ACC112 (cell line): ENCODE measurements around the gene NUDT13.

Experiments used
- H2AFZ ChIP-seq: fragments of 200-600 bp; sonication (generic); one replicate; pipeline ENCODE4 v1.6.0; 2017; ENCODE audit warnings: antibody characterized with exemption, low read length; ENCODE audit not compliant: unreplicated experiment
- H3K27ac ChIP-seq: fragments of 200-600 bp; sonication (generic); 2 replicates; pipeline ENCODE4 v1.5.1; 2014; ENCODE audit warnings: low read depth, mild to moderate bottlenecking, antibody characterized with exemption, low read length, moderate library complexity
- H3K27me3 ChIP-seq: fragments of 200-600 bp; sonication (generic); 2 replicates; pipeline ENCODE4 v1.6.1; 2014; ENCODE audit warnings: mild to moderate bottlenecking, antibody characterized with exemption, low read length, moderate library complexity, mixed read lengths; ENCODE audit not compliant: insufficient read depth
- H3K36me3 ChIP-seq: fragments of 200-600 bp; sonication (generic); 2 replicates; pipeline ENCODE4 v1.6.1; 2016; ENCODE audit warnings: mild to moderate bottlenecking, antibody characterized with exemption, low read length, moderate library complexity, mixed read lengths; ENCODE audit not compliant: insufficient read depth
- H3K4me1 ChIP-seq: fragments of 200-600 bp; sonication (generic); one replicate; pipeline ENCODE4 v1.6.1; 2016; ENCODE audit warnings: low read length, mixed read lengths; ENCODE audit not compliant: insufficient read depth, unreplicated experiment, control insufficient read depth
- H3K4me3 ChIP-seq: fragments of 200-600 bp; sonication (generic); 2 replicates; pipeline ENCODE4 v1.5.1; 2014; ENCODE audit warnings: mild to moderate bottlenecking, low read depth, low read length
- H3K79me2 ChIP-seq: fragments of 200-600 bp; sonication (generic); one replicate; pipeline ENCODE4 v1.6.0; 2016; ENCODE audit warnings: low read length; ENCODE audit not compliant: control insufficient read depth, unreplicated experiment, insufficient read depth

Gene NUDT13

DNA sequence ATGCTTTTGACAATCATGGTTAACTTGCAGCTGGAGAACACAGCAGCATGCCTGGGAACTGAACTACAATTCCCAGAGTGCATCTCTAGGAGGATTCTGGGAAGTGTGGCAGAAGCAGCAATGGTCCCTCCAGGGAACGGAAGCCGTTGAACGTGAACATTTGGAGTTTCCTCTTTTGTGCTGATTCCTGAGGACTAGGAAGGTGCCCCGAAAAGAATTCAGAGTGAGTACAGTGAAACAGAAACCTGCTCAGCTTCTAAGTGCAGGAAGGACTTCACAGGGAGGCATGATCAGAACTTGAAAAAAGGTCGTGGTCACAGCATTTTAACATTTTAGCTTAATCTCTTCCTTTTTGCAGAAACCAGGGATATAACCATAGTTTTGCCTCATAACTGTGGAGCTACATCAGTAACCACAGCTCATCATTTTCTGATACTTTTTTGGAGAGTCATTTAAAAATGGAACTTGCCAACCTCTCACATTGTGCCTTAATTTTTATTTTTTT, at the start of gene NUDT13:
Gene NUDT13 (plus strand): TSS at position 111 of the 505 bp plus-strand sequence. CDS start 3,911 bp downstream, outside the sequence.
- H3K27ac ChIP-seq, result 0 out of 2 replicates have a peak within 1 kb of the TSS, but pooled peaks have one; percentile 8
- no peaks in the 10 kb centered on the region for H3K79me2 ChIP-seq
- no peaks in the 10 kb centered on the region for H3K27me3 ChIP-seq
- peaks cover 21% of the 10 kb centered on the region; the same call in 1 of the 2 replicates for H3K36me3 ChIP-seq
- H2AFZ ChIP-seq, result peak within 1 kb of the TSS; percentile 66
- H3K4me1 ChIP-seq, result peaks cover 10% of the 10 kb centered on the region
- peak within 1 kb of the TSS; percentile 68 for H3K4me3 ChIP-seq

DNA sequence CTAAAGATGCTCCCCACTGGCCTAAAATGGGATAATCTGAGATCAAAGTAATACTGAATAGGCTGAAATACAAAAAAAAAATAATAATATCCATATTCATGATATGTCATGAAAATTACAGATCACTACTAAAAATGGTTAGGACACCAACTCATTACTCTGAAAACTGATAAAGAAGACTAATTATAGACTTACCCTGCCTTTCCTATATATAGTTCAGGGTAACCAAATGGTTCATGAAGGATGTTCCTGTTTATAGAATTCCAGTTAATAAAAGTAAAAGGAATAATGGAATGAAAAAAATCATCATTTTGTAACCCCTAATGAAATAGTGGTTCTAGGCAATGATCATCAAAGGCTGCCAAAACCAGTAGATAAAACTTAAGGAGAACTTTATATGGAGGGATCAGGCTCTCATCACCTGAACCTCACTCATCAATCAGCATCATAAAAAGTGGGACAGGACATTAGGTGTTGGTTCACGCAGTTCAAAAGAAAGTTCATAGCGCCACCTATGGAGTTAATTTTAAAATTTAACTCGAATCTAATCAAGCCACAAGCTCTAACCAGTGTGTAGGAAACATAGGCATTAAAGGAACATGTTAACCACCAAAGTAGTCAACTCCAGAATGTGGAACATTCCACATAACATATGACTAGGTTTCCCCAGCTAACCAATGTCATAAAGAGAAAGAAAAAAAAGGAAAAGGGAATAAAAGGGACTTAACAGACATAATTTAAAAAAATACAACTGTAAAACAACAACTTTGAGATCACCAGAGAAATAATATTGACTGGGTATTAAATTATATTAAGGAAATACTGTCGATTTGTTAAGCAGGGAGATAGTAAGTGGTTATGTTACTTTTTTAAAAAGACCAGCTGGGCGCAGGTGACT, 49.3 kb upstream of the NUDT13 start:
- Histone ChIP-seq H3K4me3 (no peak overlapping the region), H3K36me3 (peaks cover 25% of the 10 kb centered on the region), H2AFZ (no peak overlapping the region), H3K27ac (no peak overlapping the region), H3K79me2 (no peaks in the 10 kb centered on the region), H3K27me3 (no peaks in the 10 kb centered on the region), H3K4me1 (no peaks in the 10 kb centered on the region)

GRCh38 chr10:73061743-73062142, 48.5 kb upstream of the NUDT13 start:
- Histone ChIP-seq H3K27ac (no peak overlapping the region), H3K36me3 (peaks cover 26% of the 10 kb centered on the region), H3K4me3 (no peak overlapping the region), H3K27me3 (no peaks in the 10 kb centered on the region), H2AFZ (no peak overlapping the region), H3K4me1 (no peaks in the 10 kb centered on the region), H3K79me2 (no peaks in the 10 kb centered on the region)

- no peaks in the 10 kb centered on the region for H3K27me3 ChIP-seq
- H3K79me2 ChIP-seq, result peaks cover 2% of the 10 kb centered on the region
- H3K4me1 ChIP-seq, result no peaks in the 10 kb centered on the region
- no peak overlapping the region for H3K4me3 ChIP-seq
- peaks cover 35% of the 10 kb centered on the region for H3K36me3 ChIP-seq
- H3K27ac ChIP-seq, result no peak overlapping the region
- H2AFZ ChIP-seq, result no peak overlapping the region
These were observed 44.8 kb upstream of the NUDT13 start for GRCh38 chr10:73065441-73065840.

GRCh38 chr10:73073627-73074026, 36.6 kb upstream of the NUDT13 start:
- Histone ChIP-seq H3K36me3 (peaks cover 28% of the 10 kb centered on the region), H3K27me3 (no peaks in the 10 kb centered on the region), H3K4me3 (no peak overlapping the region)

DNA sequence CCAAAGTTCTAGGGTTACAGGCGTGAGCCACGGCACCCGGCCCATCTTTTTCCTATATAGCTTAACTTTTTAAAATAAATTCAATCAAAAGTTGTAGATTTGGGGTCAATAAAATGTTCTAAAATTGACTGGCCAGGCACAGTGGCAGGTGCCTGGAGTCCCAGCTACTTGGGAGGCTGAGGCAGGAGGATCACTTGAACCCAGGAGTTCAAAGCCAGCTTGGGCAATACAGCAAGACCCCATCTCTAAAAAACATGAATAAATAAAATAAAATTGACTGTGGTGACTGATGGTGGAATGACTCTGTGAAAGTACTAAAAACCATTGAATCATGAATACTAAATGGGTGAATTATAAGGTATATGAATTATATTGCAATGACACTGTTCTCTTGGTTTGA, 34.4 kb upstream of the NUDT13 start:
- Histone ChIP-seq H3K4me1 (peaks cover 13% of the 10 kb centered on the region), H3K79me2 (peaks cover 58% of the 10 kb centered on the region), H3K36me3 (peaks cover 25% of the 10 kb centered on the region), H2AFZ (no peak overlapping the region), H3K27me3 (no peaks in the 10 kb centered on the region), H3K27ac (no peak overlapping the region), H3K4me3 (no peak overlapping the region)

More at GRCh38 chr10:73073627-73074026, 36.6 kb upstream of the NUDT13 start:
- no peak overlapping the region for H3K27ac ChIP-seq
- no peak overlapping the region for H2AFZ ChIP-seq
- peaks cover 13% of the 10 kb centered on the region for H3K4me1 ChIP-seq
- peaks cover 41% of the 10 kb centered on the region for H3K79me2 ChIP-seq

GRCh38 chr10:73076360-73077183, 33.7 kb upstream of the NUDT13 start:
- Histone ChIP-seq H3K4me1 (peaks cover 13% of the 10 kb centered on the region), H3K4me3 (peak overlapping the region; percentile 34), H3K79me2 (peaks cover 65% of the 10 kb centered on the region), H3K36me3 (peaks cover 18% of the 10 kb centered on the region), H2AFZ (no peak overlapping the region), H3K27me3 (no peaks in the 10 kb centered on the region), H3K27ac (peak overlapping the region; percentile 50)

DNA sequence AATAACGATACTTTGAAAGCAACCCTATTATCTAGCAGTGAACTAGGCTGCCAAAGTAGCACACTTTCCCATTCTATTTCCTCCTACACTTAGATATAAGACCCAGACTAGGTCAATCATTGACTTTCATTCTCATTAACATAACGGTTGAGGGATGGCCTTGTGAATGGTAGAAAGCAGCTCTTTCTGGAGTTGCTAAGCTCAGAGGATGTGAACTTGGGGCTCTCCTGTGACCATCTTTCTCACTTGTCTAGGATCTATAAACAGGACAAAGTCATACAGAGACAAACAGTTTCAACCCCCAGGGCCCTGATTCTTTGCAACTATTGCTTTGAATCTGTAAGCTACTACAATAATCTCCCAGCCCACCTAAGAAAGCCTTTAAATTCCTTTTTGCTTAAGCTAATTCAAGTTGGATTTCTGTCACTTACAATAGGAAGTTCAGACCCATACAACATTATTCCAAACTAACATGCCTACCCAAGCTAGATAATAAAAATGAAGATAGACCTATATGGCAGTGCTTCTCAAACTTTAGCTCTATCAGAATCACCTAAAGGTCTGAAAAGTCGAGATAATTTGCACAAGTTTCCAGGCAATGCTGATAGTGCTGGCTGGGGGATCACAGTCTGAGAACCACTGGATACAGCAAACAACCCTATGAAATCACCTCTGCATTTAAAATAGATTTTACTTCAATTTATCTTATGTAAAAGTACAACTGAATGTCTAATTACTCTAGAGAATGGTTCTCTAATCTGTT, 30.3 kb upstream of the NUDT13 start:
- Histone ChIP-seq H3K27ac (no peak overlapping the region), H3K36me3 (0 out of 2 replicates have a peak, but pooled peaks cover 5% of the 10 kb centered on the region), H2AFZ (no peak overlapping the region), H3K79me2 (peaks cover 89% of the 10 kb centered on the region), H3K4me1 (peaks cover 23% of the 10 kb centered on the region), H3K4me3 (no peak overlapping the region), H3K27me3 (no peaks in the 10 kb centered on the region)

- Histone ChIP-seq H3K27me3 (no peaks in the 10 kb centered on the region), H3K4me3 (peak overlapping the region; percentile 51), H3K36me3 (0 out of 2 replicates have a peak, but pooled peaks cover 5% of the 10 kb centered on the region), H3K79me2 (peaks cover 86% of the 10 kb centered on the region), H3K4me1 (peaks cover 19% of the 10 kb centered on the region), H3K27ac (peak overlapping the region; percentile 35; the same call in 1 of the 2 replicates), H2AFZ (no peak overlapping the region)
These were observed 27.0 kb upstream of the NUDT13 start for GRCh38 chr10:73083221-73083620.

DNA sequence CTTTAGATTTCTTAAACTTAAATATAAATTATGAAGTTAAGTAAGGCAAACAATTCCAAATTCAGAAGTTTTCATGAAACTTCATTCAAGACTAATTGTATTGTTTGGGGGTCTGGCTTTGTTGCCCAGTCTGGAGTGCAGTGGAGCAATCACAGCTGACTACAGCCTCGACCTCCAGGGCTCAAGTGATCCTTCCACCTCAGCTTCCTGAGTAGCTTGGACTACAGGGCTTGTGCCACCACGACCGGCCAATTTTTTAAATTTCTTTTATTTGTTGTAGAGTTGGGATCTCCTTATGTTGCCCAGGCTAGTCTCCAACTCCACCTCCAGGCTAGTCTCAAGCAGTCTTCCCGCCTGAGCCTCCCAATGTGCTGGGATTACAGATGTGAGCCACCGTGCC, 26.0 kb upstream of the NUDT13 start:
- Histone ChIP-seq H2AFZ (no peak overlapping the region), H3K79me2 (peaks cover 86% of the 10 kb centered on the region), H3K27me3 (no peaks in the 10 kb centered on the region), H3K36me3 (0 out of 2 replicates have a peak, but pooled peaks cover 5% of the 10 kb centered on the region), H3K4me3 (no peak overlapping the region), H3K4me1 (peaks cover 29% of the 10 kb centered on the region), H3K27ac (no peak overlapping the region)
